H9 (cell line): ENCODE results near the gene APBB2. TPM values are rescaled to one million over a fixed set of nuclear protein-coding genes. Genes with fewer than 3 reads are reported as not detected.
A peak's percentile ranks its signal among the peaks of the same experiment; 100 is the strongest.

ENCODE experiments used
- DNase-seq: peaks from one replicate; pipeline ENCODE4 v3.0.0-alpha.2; 2017
- H2AFZ ChIP-seq: one replicate; pipeline ENCODE4 v1.6.1; 2013; ENCODE audit warnings: mild to moderate bottlenecking, low read length, control low read depth, moderate library complexity
- H2AK5ac ChIP-seq: 2 replicates; pipeline ENCODE4 v1.6.1; 2013; ENCODE audit warnings: low read length, control low read depth, mixed read lengths; ENCODE audit not compliant: insufficient read length
- H2BK120ac ChIP-seq: one replicate; pipeline ENCODE4 v1.6.1; 2013; ENCODE audit warnings: low read depth, mild to moderate bottlenecking, low read length, control low read depth, inconsistent platforms; ENCODE audit not compliant: poor library complexity, severe bottlenecking
- H2BK12ac ChIP-seq: 2 replicates; pipeline ENCODE4 v1.6.1; 2013; ENCODE audit warnings: low read length, control low read depth, mixed read lengths, low read depth; ENCODE audit not compliant: insufficient read length
- H2BK15ac ChIP-seq: 2 replicates; pipeline ENCODE4 v1.6.1; 2013; ENCODE audit warnings: low read depth, low read length, control low read depth
- H2BK20ac ChIP-seq: one replicate; pipeline ENCODE4 v1.6.1; 2013; ENCODE audit warnings: low read depth, mild to moderate bottlenecking, low read length, control low read depth, inconsistent platforms; ENCODE audit not compliant: poor library complexity, severe bottlenecking
- H2BK5ac ChIP-seq: 2 replicates; pipeline ENCODE4 v1.6.1; 2013; ENCODE audit warnings: low read length, control low read depth, mixed read lengths; ENCODE audit not compliant: insufficient read length
- H3K14ac ChIP-seq: 2 replicates; pipeline ENCODE4 v1.6.1; 2013; ENCODE audit warnings: low read length, control low read depth; ENCODE audit not compliant: insufficient read depth
- H3K18ac ChIP-seq: 2 replicates; pipeline ENCODE4 v1.6.1; 2013; ENCODE audit warnings: low read depth, mild to moderate bottlenecking, mixed read lengths, low read length, control low read depth; ENCODE audit not compliant: insufficient read length
- H3K23ac ChIP-seq: 2 replicates; pipeline ENCODE4 v1.6.1; 2013; ENCODE audit warnings: low read length, control low read depth, mixed read lengths, low read depth; ENCODE audit not compliant: insufficient read length
- H3K23me2 ChIP-seq: 2 replicates; pipeline ENCODE4 v1.6.1; 2013; ENCODE audit warnings: low read depth, mild to moderate bottlenecking, mixed read lengths, low read length, control low read depth; ENCODE audit not compliant: insufficient read length, poor library complexity, severe bottlenecking
- H3K27ac ChIP-seq: 2 replicates; pipeline ENCODE4 v1.5.1; 2013; ENCODE audit warnings: low read length, control low read depth, mixed read lengths, low read depth; ENCODE audit not compliant: insufficient read length
- H3K27me3 ChIP-seq: 2 replicates; pipeline ENCODE4 v1.6.1; 2013; ENCODE audit warnings: low read length, control low read depth, inconsistent platforms; ENCODE audit not compliant: insufficient read depth
- H3K4ac ChIP-seq: 2 replicates; pipeline ENCODE4 v1.6.1; 2013; ENCODE audit warnings: low read depth, mild to moderate bottlenecking, control low read depth, inconsistent platforms, low read length, moderate library complexity
- H3K4me1 ChIP-seq: 2 replicates; pipeline ENCODE4 v1.6.1; 2013; ENCODE audit warnings: low read length, control low read depth, inconsistent platforms; ENCODE audit not compliant: insufficient read depth
- H3K4me2 ChIP-seq: 2 replicates; pipeline ENCODE4 v1.6.1; 2013; ENCODE audit warnings: low read length, control low read depth, mixed read lengths; ENCODE audit not compliant: insufficient read length, insufficient read depth
- H3K56ac ChIP-seq: 2 replicates; pipeline ENCODE4 v1.6.1; 2013; ENCODE audit warnings: low read depth, mild to moderate bottlenecking, mixed read lengths, low read length, control low read depth; ENCODE audit not compliant: insufficient read length
- H3K79me1 ChIP-seq: 2 replicates; pipeline ENCODE4 v1.6.1; 2013; ENCODE audit warnings: low read depth, mild to moderate bottlenecking, moderate library complexity, low read length, control low read depth, inconsistent platforms; ENCODE audit not compliant: insufficient read depth, poor library complexity, severe bottlenecking
- H3K79me2 ChIP-seq: 2 replicates; pipeline ENCODE4 v1.6.1; 2013; ENCODE audit warnings: low read length, control low read depth, inconsistent platforms; ENCODE audit not compliant: insufficient read depth
- H3K9ac ChIP-seq: 2 replicates; pipeline ENCODE4 v1.6.1; 2013; ENCODE audit warnings: low read length, control low read depth, mixed read lengths; ENCODE audit not compliant: insufficient read length; ENCODE audit errors: extremely low read depth
- H3K9me3 ChIP-seq: one replicate; pipeline ENCODE4 v1.6.1; 2013; ENCODE audit warnings: low read depth, low read length, inconsistent platforms; ENCODE audit not compliant: control insufficient read depth
- H3T11ph ChIP-seq: one replicate; pipeline ENCODE4 v1.6.1; 2013; ENCODE audit warnings: mild to moderate bottlenecking, low read length, control low read depth, inconsistent platforms
- H4K20me1 ChIP-seq: one replicate; pipeline ENCODE4 v1.6.1; 2013; ENCODE audit not compliant: control insufficient read depth, insufficient read length, insufficient read depth
- H4K5ac ChIP-seq: 2 replicates; pipeline ENCODE4 v1.6.1; 2013; ENCODE audit warnings: low read depth, mild to moderate bottlenecking, mixed read lengths, low read length, control low read depth; ENCODE audit not compliant: insufficient read length
- H4K8ac ChIP-seq: replicated peaks from 2 replicates; pipeline ENCODE4 v1.6.1; 2013; ENCODE audit warnings: low read length, control low read depth, mixed read lengths, low read depth; ENCODE audit not compliant: insufficient read length
- H4K91ac ChIP-seq: 2 replicates; pipeline ENCODE4 v1.6.1; 2013; ENCODE audit warnings: low read depth, mild to moderate bottlenecking, moderate library complexity, mixed read lengths, low read length, control low read depth; ENCODE audit not compliant: insufficient read length
- H3K27ac Mint-ChIP-seq, 3 experiments: 2 replicates in 2 of 3; 3 replicates in 1 of 3; pipeline ENCODE4 v1.8.0; 2020 to 2021; ENCODE audit warnings: mixed read lengths in 3 of 3, mild to moderate bottlenecking in 1 of 3, moderate library complexity in 1 of 3
- H3K27me3 Mint-ChIP-seq: 2 replicates; pipeline ENCODE4 v1.8.0; 2021; ENCODE audit warnings: low read depth, mild to moderate bottlenecking, moderate library complexity, mixed read lengths
- H3K36me3 Mint-ChIP-seq, 3 experiments: 2 replicates in 2 of 3; 3 replicates in 1 of 3; pipeline ENCODE4 v1.8.0; 2020 to 2021; ENCODE audit warnings: low read depth in 3 of 3, mixed read lengths in 3 of 3; ENCODE audit not compliant: insufficient read depth in 1 of 3
- H3K4me1 Mint-ChIP-seq, 2 experiments: 2 replicates each; pipeline ENCODE4 v1.8.0; 2020; ENCODE audit warnings: mixed read lengths in 2 of 2
- H3K4me3 Mint-ChIP-seq, 2 experiments: 2 replicates in 1 of 2; 3 replicates in 1 of 2; pipeline ENCODE4 v1.8.0; 2020 to 2021; ENCODE audit warnings: mild to moderate bottlenecking in 2 of 2, mixed read lengths in 2 of 2, moderate library complexity in 1 of 2
- H3K9me3 Mint-ChIP-seq, 2 experiments: 2 replicates in 1 of 2; 3 replicates in 1 of 2; pipeline ENCODE4 v1.8.0; 2020; ENCODE audit warnings: mild to moderate bottlenecking in 2 of 2, mixed read lengths in 2 of 2, moderate library complexity in 1 of 2
- WGBS: extraction: QIAGEN DNeasy Blood & Tissue Kit; methylation state at CpG from one replicate; pipeline ENCODE4 v1.1.7; 2013; ENCODE audit warnings: missing lambda C conversion rate, low lambda C conversion rate, mixed read lengths; ENCODE audit not compliant: insufficient read length; ENCODE audit errors: extremely low coverage; 5-methylcytosine and 5-hydroxymethylcytosine counted together
- total RNA-seq: library from RNA; stranded (reverse); gene quantifications from 2 replicates; pipeline ENCODE4 v1.2.1, GENCODE V29; 2021
- TF ChIP-seq, protein P1 (sequence below): fragments of 200-600 bp; sonication (generic); conservative IDR thresholded peaks from 3 replicates; pipeline ENCODE4 v1.8.0; 2021; ENCODE audit warnings: antibody characterized with exemption, mild to moderate bottlenecking

APBB2 gene
- total RNA-seq, 1 experiment from 2014 or later = 39.6 TPM

DNA sequence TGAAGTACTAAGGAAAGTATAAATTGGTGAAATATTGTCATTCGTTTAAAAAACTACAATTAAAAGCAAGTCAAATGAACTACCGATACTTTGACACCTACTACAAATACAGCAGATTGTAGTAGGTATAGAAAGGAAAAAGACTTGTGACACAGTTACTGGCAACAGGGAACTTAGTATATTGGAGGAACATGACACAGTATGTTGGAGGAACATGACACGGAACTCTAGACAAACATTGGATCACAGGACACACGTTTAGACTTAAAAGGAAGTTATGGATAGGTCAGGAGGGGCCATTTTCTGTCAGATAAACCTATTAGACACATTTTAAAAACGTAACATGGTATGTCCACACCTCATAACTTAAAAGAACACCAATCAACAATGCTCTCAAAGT lies 132.5 kb downstream of the APBB2 start:
- H3K27ac Mint-ChIP-seq = peak overlapping the region in 1 of 3 experiments; percentile 90; a peak in 2 of 7 replicates

More for the DNA sequence above, 132.5 kb downstream of the APBB2 start:
- DNase-seq = no peak
- Mint-ChIP-seq H3K36me3 (peaks cover 5 to 11% (median 6%) of the 10 kb centered on the region in 3 experiments; a peak in 6 of 7 replicates), H3K27me3 (no peaks in the 10 kb centered on the region), H3K4me1 (peaks cover 12 to 15% of the 10 kb centered on the region in 2 experiments), H3K9me3 (peaks cover 11% of the 10 kb centered on the region in 2 experiments; a peak in 4 of 5 replicates), H3K4me3 (no peak overlapping the region)
- Histone ChIP-seq H3K79me2 (no peaks in the 10 kb centered on the region), H2BK5ac (no peak overlapping the region), H3K23ac (no peak overlapping the region), H3K56ac (no peak overlapping the region), H3K4me1 (peaks cover 4% of the 10 kb centered on the region; the same call in 1 of the 2 replicates), H3K4ac (no peak overlapping the region), H2AFZ (no peak overlapping the region), H3K18ac (no peak overlapping the region), H3K27me3 (no peaks in the 10 kb centered on the region), H4K91ac (no peak overlapping the region), H4K8ac (no peak overlapping the region), H3K14ac (no peak overlapping the region), H3K9me3 (no peaks in the 10 kb centered on the region), H2BK15ac (no peak overlapping the region), H3K27ac (no peak overlapping the region), H4K20me1 (no peaks in the 10 kb centered on the region), H3K4me2 (no peak overlapping the region), H2AK5ac (no peak overlapping the region), H2BK120ac (no peak overlapping the region), H2BK20ac (no peak overlapping the region), H2BK12ac (no peak overlapping the region), H3K79me1 (no peaks in the 10 kb centered on the region), H4K5ac (no peak overlapping the region), H3K23me2 (no peaks in the 10 kb centered on the region), H3T11ph (no peak overlapping the region), H3K9ac (no peak overlapping the region)
- WGBS = no CpG with 5 or more reads among the region's 5 CpGs
- TF ChIP-seq, protein P1, sequence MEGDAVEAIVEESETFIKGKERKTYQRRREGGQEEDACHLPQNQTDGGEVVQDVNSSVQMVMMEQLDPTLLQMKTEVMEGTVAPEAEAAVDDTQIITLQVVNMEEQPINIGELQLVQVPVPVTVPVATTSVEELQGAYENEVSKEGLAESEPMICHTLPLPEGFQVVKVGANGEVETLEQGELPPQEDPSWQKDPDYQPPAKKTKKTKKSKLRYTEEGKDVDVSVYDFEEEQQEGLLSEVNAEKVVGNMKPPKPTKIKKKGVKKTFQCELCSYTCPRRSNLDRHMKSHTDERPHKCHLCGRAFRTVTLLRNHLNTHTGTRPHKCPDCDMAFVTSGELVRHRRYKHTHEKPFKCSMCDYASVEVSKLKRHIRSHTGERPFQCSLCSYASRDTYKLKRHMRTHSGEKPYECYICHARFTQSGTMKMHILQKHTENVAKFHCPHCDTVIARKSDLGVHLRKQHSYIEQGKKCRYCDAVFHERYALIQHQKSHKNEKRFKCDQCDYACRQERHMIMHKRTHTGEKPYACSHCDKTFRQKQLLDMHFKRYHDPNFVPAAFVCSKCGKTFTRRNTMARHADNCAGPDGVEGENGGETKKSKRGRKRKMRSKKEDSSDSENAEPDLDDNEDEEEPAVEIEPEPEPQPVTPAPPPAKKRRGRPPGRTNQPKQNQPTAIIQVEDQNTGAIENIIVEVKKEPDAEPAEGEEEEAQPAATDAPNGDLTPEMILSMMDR = no peak
